Stimulated activated CD4-positive, alpha-beta T cell treated with anti-CD3 and anti-CD28 coated beads, Interleukin-1b, Interleukin-23, amount 100 ng/mL, for 1 hour (primary cell): Measurements from ENCODE around the gene LRRC42.

Experiments used
- DNase-seq, 2 donors: peaks; one replicate each; pipeline ENCODE4 v3.0.0-alpha.2; 2020; ENCODE audit warnings: low read depth in 2 of 2

The LRRC42 gene

GRCh38 chr1:53942127-53942957 is 3.8 kb upstream of the LRRC42 start:
- no peak for DNase-seq

- no peak for DNase-seq
These were observed 3.1 kb upstream of the LRRC42 start for GRCh38 chr1:53943090-53943489.

- DNase-seq: no peak
These were observed 2.6 kb upstream of the LRRC42 start for GRCh38 chr1:53943490-53944043.

- DNase-seq: no peak
These were observed 1.5 kb upstream of the LRRC42 start for GRCh38 chr1:53944469-53945182.

- no peak for DNase-seq
These were observed 1.0 kb upstream of the LRRC42 start for GRCh38 chr1:53945183-53945432.

- DNase-seq: peak; percentile 97 to 100
These were observed 508 bp upstream of the LRRC42 start, which contains the start of gene IFT25 for GRCh38 chr1:53945433-53946251. IFT25 (minus strand) TSS chr1:53945699; CDS start chr1:53940082, 5,617 bp downstream.

- no peak for DNase-seq
These were observed 1.2 kb downstream of the LRRC42 start for GRCh38 chr1:53947172-53947907.

DNA sequence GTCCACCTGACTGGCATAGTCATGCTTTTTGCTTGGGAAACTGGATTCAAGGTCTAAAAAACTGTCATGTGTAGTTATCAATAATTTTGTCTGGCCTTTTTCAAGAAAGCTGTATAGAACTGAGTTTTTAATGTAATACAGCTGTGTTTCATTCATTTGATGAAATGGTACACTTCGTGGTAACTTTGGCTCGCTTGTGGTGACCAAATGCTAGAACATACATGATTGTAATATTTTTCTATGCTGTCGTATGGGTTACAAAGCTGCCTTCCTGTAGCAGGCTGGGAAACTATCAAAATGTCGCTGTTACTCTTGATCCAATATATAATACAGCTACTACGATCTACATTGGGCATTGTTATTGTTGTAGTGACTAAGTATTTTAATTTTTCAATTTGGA is 2.1 kb downstream of the LRRC42 start:
- DNase-seq: no peak

DNA sequence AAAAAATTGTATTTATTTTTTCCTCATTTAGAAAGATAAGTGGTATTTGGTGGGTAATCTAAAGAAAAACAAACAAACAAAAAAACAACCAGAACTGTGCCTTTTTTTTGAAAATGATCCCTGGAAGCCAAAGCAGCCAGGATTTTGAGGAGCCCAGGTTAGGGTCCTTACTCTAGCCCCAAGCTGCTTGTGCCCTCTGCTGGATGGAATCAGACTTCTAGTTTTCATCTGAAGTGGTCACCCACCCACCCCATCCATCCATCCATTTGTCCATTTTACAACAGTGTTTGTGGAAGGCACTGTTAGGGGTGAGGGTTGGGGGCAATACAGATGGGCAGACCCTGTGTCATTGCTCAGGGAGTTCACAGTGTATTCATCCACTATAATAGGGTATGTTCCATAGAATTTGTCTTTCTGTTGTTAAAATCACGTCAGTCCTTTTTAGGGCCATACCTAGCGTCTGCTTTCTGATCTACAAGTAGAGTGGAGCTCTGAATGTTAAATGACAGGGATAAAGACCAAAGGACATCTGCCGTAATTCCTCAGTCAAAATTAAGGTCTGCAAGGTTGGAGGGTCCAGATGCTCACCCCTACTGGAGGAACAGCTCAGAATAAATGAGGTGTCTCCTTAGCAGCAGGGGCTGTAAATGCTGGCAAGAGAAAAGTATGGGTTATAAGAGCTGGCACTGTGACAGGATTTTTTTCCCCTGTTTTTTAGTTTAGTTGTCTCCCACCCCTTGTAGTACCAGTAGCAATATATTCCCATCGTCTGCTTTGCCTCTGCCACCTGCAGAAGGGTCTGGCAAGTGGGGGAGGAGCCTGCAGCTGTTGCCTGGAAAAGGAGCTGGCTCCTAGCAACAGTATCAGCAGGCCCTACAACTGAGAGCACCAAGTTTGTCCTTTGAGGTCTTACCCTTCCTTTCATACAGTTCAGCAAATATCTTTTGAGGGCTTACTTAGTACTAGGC is 3.2 kb downstream of the LRRC42 start:
- DNase-seq: no peak

GRCh38 chr1:53951697-53952096 is 5.5 kb downstream of the LRRC42 start:
- no peak for DNase-seq

DNA sequence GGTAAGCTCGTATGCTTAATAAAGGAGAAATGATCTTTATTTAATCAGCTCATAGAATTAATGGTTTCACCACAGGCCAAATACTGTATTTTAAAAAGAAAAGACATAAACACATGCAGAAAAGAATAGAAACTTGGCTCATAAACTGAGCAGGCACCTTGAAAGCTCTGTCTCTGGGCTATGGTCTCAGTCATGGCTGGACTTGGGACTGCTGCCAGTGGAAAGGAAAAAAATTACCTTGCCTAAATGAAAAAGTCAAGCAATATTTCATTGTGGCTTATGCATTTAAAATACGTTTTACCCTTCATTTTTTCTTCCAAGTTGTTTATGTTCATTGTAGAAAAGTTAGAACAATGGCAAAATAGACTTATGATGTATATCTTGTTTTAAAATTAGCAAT is 8.0 kb downstream of the LRRC42 start:
- DNase-seq: no peak

GRCh38 chr1:53956308-53957168 is 10.4 kb downstream of the LRRC42 start:
- DNase-seq: no peak

DNA sequence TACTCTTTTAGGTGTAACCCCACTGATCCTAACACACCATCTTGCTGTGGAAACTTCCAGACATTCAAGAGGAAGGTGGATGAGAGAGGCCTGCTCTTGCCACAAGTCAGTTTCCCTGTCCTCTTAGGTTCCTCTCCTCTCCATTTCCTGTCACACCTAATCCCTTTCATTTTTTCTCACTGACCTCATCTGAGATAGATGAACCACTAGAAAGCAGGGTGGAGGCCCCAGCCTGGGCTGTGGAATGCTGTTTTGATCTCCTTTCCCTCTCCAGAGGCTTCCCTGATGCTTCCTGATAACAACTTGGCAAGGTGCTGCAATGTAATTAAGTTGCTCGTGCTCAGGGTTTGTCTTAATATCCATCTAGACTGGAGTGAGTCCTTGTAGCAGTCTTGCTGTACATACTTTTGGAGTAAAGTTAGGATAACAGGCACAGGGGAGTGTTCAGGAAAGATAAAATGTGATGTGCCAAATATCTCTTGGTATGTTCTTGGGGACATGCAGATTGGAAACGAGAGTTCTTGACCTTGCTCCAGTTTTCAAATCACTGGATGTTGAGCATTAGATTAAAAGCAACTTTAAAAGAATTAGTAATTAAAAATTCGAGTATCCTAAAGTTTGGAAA is 11.2 kb downstream of the LRRC42 start:
- no peak for DNase-seq

DNA sequence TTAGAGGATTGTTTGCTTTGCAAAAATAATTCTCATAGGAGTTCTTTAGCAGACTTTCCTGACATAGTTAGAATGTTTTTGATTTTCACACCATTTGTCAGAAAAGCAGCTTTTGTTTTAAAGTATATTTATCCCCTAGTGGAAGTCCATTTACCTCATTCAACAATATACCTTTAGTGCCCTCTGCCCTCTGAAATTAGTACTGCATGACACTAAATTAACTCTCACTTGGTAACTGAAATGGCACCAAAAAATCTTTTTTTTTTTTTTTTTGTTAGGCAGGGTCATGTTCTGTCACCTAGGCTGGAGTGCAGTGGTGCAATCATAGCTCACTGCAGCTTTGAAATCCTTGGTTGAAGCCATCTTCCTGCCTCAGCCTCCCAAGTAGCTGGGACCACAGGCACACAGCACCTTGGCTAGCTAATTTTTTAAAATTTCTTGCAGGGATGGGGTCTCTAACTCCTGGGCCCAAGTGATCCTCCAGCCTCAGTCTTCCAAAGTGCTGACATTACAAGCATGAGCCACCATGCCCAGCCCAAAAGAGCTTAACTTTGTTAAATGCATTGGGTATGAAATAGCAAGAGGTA is 13.6 kb downstream of the LRRC42 start:
- no peak for DNase-seq

DNA sequence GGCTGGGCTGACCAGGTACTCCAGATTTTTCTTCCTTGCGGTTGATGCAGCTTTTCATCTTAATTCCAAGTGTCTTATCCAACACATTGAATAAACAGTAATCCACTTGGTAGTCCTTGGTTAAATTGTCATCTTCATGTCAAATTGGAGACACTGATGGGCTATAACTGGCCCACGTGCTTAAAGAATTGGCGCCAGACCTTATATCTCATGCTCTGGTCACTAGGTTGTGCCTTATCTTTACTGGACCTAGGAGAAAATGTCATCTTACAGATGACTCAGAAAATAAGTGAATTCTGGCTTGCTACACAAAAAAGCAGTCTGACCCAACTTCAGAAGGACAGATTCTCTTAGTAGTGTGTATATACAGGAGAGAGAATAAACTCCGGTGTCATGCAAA is 16.2 kb downstream of the LRRC42 start:
- no peak for DNase-seq

DNA sequence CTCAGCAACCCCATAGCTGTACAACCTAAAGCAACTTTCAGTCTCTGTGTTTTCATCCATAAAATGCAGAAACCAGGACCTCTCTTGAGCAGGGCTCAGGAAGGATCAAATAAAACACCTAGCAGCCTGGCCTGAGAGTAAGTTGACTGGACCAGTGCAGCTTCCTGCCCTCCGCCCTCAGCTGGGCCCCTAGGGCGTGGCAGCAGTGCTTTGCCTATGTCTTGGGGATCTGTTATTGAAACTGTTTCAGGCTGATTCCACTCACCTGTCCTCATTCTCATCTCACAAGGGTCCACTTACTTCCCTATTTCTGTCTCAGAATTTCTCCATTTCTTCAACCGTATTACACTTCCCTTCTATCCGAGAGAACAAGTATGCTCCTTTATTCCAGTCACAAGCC is 17.3 kb downstream of the LRRC42 start:
- DNase-seq: no peak

GRCh38 chr1:53964109-53964508 is 18.0 kb downstream of the LRRC42 start:
- no peak for DNase-seq

DNA sequence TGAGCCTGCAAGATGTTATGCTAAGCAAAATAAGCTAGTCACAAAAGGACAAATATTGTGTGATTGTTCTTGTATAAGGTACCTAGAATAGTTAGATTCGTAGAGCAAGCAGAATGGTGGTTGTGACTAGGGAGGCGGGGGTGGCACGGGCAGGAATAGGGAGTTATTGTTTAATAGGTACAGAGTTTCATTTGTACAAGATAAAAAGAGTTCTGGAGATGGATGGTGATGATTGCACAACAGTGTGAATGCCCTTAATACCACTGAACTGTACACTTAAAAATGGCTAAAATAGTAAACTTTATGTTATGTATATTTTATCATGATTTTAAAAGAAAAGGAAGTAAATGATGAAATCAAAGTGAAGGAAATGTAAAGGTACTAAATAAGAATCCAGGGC is 20.6 kb downstream of the LRRC42 start:
- no peak for DNase-seq
